ENCODE results near the gene CSRNP3.

DNA sequence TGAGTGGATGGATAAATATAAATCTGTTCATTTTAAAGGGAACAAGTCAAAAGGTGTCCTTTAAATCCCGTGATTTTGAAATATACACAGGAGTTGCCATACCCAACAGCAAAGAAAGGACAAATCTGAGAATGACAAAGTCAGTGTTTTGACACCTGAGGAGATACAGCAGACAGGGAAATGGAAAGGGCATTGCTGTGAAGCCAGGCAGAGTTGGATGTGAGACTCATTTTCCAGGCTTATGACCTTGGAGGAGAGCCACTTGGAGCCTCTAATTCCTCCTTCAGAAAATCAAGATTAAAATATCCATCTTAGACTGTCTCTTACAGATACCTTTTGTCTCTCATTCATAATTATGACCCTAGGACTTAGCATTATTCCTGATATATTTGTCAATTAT lies 170.0 kb downstream of the CSRNP3 start:
- TF ChIP-seq, protein P1, sequence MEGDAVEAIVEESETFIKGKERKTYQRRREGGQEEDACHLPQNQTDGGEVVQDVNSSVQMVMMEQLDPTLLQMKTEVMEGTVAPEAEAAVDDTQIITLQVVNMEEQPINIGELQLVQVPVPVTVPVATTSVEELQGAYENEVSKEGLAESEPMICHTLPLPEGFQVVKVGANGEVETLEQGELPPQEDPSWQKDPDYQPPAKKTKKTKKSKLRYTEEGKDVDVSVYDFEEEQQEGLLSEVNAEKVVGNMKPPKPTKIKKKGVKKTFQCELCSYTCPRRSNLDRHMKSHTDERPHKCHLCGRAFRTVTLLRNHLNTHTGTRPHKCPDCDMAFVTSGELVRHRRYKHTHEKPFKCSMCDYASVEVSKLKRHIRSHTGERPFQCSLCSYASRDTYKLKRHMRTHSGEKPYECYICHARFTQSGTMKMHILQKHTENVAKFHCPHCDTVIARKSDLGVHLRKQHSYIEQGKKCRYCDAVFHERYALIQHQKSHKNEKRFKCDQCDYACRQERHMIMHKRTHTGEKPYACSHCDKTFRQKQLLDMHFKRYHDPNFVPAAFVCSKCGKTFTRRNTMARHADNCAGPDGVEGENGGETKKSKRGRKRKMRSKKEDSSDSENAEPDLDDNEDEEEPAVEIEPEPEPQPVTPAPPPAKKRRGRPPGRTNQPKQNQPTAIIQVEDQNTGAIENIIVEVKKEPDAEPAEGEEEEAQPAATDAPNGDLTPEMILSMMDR (IDR thresholded peaks at IDR 0.05) = no peak
- no peak for TF ChIP-seq POLR2AphosphoS5 (IDR thresholded peaks at IDR 0.05; ENCODE audit: low read depth, low read length)
- TF ChIP-seq REST (IDR thresholded peaks at IDR 0.05; ENCODE audit: insufficient read depth in 1 of 2, low read depth in 2 of 2, low read length in 1 of 2) = no peak
- TF ChIP-seq TCF7L2 (IDR thresholded peaks at IDR 0.05; ENCODE audit: low read depth, low read length) = no peak
- TF ChIP-seq SIN3A (IDR thresholded peaks at IDR 0.05; ENCODE audit: borderline replicate concordance, insufficient read depth, low read depth, low read length) = no peak

Measured in Panc1 (cell line).